Erythroblast (primary cell): ENCODE measurements around the gene ZNF860.

ENCODE experiments used
- GATA1 ChIP-seq: IDR thresholded peaks from 2 replicates; pipeline ENCODE4 v1.6.1; 2011; ENCODE audit warnings: low read depth, mild to moderate bottlenecking, control low read depth, low read length, moderate library complexity
- POLR2A ChIP-seq: IDR thresholded peaks from 2 replicates; pipeline ENCODE4 v1.6.1; 2011; ENCODE audit warnings: mild to moderate bottlenecking, low read length

- TF ChIP-seq POLR2A (no peak), GATA1 (no peak)
Measured at GRCh38 chr3:31997500-31997899, 15.9 kb downstream of the ZNF860 start.
